ENCODE results near the gene RBMS3. TPM values are rescaled to one million over a fixed set of nuclear protein-coding genes. Genes with fewer than 3 reads are reported as not detected.

The RBMS3 gene
- total and polyA plus RNA-seq, 12 donors, result 8.7 to 90.1 (median 51.2) TPM

DNA sequence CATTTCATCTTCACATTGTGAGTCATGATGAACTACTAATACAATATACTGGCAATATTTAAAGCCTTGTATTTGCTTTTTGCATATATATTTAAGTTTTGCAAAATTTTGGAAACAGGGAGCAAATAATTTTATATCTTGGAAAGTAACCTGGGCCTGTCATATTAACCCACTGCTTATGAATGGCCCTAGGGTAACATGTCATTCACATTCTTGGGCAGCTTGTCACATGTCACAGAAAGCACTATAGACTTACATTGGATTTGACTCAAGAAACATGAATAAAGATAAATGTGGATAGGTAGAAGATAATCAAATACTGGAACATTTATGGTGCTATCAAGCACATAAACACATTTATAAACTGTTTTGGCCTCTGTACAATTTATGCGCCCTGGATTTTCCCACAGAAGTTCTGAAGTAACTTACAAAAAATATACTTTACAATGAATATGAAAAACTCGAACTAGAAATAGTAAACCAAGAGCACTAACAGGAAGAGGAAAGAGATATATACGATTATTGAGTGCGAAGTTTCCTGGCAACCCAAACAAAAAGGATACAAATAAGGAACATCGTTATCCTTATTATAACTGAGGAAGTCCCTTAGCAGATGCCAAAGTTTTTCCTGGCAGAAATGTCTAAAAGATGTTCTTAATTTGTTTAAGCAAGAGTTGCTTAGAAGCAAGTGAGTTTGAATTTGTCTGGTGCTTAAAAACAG is 257.2 kb downstream of the RBMS3 start:
- H3K9me3 ChIP-seq (replicated peaks in 1 of 3), result no peaks in the 10 kb centered on the region
- H3K4me3 ChIP-seq, result no peak overlapping the region
- peaks cover 7 to 36% of the 10 kb centered on the region in 2 donors for H3K4me1 ChIP-seq (replicated peaks in 1 of 2)
- 60 to 69% (median 63%) methylated on average over 5 of the region's 5 CpGs for WGBS, 4 donors
- no peaks in the 10 kb centered on the region for H3K36me3 ChIP-seq (replicated peaks in 1 of 2)
- TF ChIP-seq POLR2A (IDR thresholded peaks at IDR 0.05), result no peak
- TF ChIP-seq, protein P1, sequence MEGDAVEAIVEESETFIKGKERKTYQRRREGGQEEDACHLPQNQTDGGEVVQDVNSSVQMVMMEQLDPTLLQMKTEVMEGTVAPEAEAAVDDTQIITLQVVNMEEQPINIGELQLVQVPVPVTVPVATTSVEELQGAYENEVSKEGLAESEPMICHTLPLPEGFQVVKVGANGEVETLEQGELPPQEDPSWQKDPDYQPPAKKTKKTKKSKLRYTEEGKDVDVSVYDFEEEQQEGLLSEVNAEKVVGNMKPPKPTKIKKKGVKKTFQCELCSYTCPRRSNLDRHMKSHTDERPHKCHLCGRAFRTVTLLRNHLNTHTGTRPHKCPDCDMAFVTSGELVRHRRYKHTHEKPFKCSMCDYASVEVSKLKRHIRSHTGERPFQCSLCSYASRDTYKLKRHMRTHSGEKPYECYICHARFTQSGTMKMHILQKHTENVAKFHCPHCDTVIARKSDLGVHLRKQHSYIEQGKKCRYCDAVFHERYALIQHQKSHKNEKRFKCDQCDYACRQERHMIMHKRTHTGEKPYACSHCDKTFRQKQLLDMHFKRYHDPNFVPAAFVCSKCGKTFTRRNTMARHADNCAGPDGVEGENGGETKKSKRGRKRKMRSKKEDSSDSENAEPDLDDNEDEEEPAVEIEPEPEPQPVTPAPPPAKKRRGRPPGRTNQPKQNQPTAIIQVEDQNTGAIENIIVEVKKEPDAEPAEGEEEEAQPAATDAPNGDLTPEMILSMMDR (IDR thresholded peaks at IDR 0.05), result no peak
- no peaks in the 10 kb centered on the region for H3K27me3 ChIP-seq
- no peak overlapping the region for H3K27ac ChIP-seq
- DNase-seq, result no peak
- intact Hi-C loops (cut with DNase I), result no loop called here

DNA sequence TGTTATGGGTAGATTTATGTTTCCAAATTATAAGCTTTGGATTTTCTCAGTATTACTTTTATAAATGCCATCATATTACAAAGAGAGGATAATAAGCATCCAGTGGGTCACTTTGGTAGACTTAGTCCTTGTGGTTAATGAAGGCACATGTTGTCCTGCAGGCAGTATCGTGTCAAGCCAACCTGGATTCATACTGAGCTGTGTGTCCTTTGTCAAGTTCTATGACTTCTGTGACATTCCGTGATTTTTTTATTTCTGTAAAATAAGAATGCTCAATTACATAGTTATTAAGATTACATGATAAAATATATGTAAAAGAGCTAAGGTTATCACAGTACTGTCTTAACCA is 257.7 kb downstream of the RBMS3 start:
- H3K27me3 ChIP-seq, result no peaks in the 10 kb centered on the region
- H3K27ac ChIP-seq, result no peak overlapping the region
- H3K9me3 ChIP-seq (replicated peaks in 1 of 3), result no peaks in the 10 kb centered on the region
- DNase-seq, result no peak
- peaks cover 7 to 36% of the 10 kb centered on the region in 2 donors for H3K4me1 ChIP-seq (replicated peaks in 1 of 2)
- H3K4me3 ChIP-seq, result no peak overlapping the region
- intact Hi-C loops (cut with DNase I), result no loop called here
- 70 to 79% (median 76%) methylated on average over 2 of the region's 2 CpGs for WGBS, 4 donors
- no peak for TF ChIP-seq POLR2A (IDR thresholded peaks at IDR 0.05)
- TF ChIP-seq, protein P1 (IDR thresholded peaks at IDR 0.05), result no peak
- H3K36me3 ChIP-seq (replicated peaks in 1 of 2), result no peaks in the 10 kb centered on the region

DNA sequence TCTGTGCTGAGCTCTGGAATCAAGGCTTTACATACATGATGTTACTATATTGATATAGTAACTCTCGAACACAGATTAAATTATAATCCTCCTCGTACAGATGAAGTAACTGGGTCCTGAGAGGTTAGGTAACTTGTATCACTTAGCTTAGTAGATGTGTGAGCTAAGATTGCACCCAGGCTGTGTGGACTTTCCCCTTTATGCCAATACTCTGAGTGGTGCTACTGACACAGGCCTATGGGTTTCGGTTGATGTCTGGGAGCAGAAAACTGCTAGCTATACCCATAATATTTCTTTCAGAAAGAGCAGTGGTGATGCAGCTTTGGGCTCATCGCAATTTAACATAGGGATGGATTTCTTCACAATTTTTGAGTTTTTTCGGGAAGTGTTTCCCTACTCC is 259.7 kb downstream of the RBMS3 start:
- Histone ChIP-seq H3K27me3 (no peaks in the 10 kb centered on the region), H3K9me3 (replicated peaks in 1 of 3) (no peaks in the 10 kb centered on the region), H3K4me3 (no peak overlapping the region), H3K27ac (no peak overlapping the region), H3K4me1 (replicated peaks in 1 of 2) (peaks cover 12 to 44% of the 10 kb centered on the region in 2 donors), H3K36me3 (replicated peaks in 1 of 2) (no peaks in the 10 kb centered on the region)
- no peak for TF ChIP-seq POLR2A (IDR thresholded peaks at IDR 0.05)
- TF ChIP-seq, protein P1 (IDR thresholded peaks at IDR 0.05), result no peak
- 92 to 96% (median 94%) methylated on average over 5 of the region's 5 CpGs for WGBS, 4 donors
- no peak for DNase-seq
- intact Hi-C loops (cut with DNase I), result no loop called here

DNA sequence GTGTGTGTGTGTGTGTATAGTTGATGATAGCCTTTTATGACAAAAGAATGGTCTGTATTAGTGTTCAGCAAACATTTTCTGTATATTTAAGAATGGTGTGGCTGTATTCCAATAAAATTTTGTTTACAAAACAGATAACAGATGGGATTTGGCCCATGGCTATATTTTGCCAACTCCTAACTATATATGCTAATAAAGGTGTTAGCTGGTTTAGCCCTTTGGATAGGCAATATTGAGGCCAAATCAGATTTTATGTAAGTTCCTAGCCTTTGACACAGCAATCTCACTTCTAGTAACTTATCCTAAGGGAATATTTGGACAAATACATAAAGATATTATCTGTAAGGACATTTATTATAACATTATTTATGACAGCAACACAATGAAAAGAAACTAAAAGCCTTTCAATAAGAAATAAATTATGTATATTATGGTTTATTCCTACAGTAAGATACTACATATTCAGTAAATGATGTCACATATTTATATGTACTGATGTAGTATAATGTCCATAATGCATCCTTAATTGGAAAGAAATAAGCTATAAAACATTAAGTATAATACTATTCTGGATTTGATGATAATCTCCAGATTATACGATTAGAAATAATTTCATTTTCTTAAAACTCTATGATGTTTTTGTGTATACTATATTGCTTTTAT is 264.0 kb downstream of the RBMS3 start:
- Histone ChIP-seq H3K9me3 (replicated peaks in 1 of 3) (no peaks in the 10 kb centered on the region), H3K27ac (no peak overlapping the region), H3K4me1 (replicated peaks in 1 of 2) (peaks cover 5 to 10% of the 10 kb centered on the region in 2 donors), H3K4me3 (no peak overlapping the region), H3K36me3 (replicated peaks in 1 of 2) (no peaks in the 10 kb centered on the region), H3K27me3 (no peaks in the 10 kb centered on the region)
- DNase-seq, result no peak
- TF ChIP-seq, protein P1 (IDR thresholded peaks at IDR 0.05), result no peak
- TF ChIP-seq POLR2A (IDR thresholded peaks at IDR 0.05), result no peak
- WGBS, 4 donors, result 88 to 96% (median 90%) methylated on average over 1 of the region's 1 CpG
- intact Hi-C loops (cut with DNase I), result no loop called here
